Measurements from ENCODE around the gene CENPC.
"Not testable (repeated sequence)": the region's sequence is repeated elsewhere in the genome, so short reads cannot be mapped to it uniquely, and the experiment has no call there.

CENPC gene

DNA sequence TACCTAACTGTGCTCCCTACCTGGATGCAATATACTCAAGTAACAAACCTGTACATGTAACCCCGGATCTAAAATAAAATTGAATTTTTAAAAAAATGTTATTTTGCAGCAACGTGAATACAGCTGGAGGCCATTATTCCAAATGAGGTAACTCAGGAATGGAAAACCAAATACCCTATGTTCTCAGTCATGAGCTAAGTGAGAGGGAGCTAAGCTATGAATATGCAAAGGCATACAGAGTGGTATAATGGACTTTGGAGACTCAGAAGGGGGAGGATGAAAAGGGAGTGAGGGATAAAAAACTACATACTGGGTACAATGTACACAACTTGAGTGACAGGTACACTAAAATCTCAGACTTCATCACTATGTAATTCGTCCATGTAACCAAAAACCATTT lies 78.6 kb downstream of the CENPC start:
- DNase-seq, result no peak

DNA sequence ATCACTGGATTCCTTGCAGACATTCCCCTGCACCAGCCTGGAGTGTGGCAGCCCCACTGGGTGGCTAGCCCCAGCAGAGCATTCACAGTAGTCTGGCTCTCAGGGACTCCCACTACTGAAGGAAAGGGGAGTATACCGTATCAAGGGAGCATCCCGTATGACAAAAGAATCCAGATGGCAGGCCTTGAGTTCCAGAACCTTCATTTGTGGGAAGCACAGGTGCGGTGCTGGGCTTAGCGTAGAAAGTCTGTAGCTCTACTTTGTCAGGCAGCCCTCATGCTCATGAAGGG lies 79.6 kb downstream of the CENPC start:
- no peak for DNase-seq

DNA sequence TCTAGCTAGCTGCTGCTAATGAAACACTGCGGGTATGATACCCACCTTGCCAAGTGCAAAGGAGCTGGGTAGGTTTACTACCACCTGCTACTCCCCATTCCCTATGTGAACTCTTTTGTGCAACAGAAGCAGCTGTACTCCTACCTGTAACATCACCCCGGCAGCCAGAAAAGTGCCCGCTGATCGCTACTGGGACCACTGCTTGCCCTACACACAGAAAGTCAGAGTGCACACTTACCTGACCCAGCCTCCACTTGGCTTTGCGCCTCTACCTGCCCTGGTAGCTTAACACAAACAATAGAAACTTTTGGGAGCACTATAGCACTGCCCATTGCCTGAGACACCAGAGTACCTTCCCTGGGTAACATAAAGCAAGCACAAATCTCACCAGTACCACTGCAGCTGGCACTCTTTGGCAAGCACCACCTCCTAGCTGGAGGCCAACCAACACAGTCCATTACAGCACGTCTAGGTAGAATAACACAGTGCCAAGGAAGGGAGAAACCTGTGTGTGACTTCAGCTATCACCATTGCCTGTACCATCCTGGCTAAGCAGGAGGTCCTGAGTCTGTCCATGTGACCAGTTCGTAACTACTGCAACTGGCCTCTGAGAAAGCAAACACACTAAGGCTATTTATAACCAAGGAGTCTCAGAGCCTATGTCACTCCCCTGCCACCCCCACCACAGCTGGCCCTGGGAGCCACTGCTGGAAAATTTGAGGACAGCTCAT lies 80.1 kb downstream of the CENPC start:
- DNase-seq, result no peak

DNA sequence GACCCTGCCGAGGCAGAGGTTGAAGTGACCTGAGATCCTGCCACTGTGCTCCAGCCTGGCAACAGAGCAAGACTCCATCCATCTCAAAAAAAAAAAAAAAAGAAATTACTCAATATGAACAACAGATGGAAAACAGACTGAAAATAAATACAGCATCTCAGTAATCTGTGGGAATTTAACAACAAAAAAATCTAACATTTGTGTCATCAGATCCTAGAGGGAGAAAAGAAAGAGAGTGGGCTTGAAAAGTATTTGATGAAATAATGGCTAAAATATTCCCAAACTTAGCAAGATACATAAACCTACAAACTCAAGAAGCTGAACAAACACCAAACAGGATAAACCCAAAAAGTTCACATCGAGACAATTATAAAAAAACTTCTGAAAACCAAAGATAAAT lies 84.7 kb downstream of the CENPC start:
- DNase-seq, result no peak

DNA sequence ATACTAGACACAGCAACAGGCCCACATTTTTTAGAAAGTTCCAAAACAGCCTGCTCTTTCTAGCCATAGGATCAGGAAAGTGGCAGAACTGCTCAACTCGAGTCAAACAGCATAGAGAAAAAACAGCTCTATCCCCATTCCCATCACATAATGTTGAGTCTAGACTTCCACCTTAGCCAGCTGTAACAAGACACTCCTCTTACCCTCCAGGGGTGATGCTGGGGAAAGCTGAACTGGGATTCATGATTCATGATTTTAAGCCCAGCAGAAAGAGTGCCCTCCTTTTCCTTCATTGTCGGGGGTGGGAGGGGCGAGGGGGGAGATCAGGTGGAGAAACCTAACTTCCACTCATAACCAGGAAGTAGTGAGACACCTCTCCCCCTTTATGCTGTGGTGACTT lies 86.1 kb downstream of the CENPC start:
- no peak for DNase-seq

DNA sequence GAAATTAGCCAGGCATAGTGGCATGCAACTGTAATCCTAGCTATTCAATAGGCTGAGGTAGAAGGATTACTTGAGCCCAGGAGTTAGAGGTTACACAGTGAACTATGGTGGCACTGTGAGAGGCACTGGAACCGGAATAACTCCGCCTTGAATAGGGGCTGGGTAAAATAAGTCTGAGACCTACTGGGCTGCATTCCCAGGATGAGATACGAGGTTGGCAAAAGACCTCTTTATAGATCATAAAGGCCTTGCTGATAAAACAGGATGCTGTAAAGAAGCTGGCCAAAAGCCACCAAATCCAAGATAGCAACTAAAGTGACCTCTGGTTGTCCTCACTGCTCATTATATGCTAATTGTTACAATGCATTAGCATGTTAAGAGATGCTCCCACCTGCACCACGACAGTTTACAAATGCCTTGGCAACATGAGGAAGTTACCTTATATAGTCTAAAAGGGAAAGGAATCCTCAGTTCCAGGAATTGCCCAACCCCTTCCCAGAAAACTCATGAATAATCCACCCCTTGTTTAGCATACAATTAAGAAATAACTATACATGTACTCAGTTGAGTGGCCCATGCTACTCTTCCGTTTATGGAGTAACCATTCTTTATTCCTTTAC lies 88.6 kb downstream of the CENPC start:
- no peak for DNase-seq

DNA sequence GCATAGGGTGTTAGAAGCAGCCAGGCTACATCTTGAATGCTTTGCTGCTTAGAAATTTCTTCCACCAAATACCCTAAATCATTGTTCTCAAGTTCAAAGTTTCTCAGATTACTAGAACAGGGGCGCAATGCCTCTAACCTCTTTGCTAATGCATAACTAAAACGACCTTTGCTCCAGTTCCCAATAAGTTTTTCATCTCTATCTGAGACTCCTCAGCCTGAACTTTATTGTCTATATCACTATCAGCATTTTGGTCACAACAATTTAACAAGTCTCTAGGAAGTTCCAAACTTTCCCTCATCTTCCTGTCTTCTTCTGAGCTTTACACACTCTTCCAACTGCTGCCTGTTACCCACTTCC lies 92.5 kb downstream of the CENPC start:
- DNase-seq, result not testable (repeated sequence)

DNA sequence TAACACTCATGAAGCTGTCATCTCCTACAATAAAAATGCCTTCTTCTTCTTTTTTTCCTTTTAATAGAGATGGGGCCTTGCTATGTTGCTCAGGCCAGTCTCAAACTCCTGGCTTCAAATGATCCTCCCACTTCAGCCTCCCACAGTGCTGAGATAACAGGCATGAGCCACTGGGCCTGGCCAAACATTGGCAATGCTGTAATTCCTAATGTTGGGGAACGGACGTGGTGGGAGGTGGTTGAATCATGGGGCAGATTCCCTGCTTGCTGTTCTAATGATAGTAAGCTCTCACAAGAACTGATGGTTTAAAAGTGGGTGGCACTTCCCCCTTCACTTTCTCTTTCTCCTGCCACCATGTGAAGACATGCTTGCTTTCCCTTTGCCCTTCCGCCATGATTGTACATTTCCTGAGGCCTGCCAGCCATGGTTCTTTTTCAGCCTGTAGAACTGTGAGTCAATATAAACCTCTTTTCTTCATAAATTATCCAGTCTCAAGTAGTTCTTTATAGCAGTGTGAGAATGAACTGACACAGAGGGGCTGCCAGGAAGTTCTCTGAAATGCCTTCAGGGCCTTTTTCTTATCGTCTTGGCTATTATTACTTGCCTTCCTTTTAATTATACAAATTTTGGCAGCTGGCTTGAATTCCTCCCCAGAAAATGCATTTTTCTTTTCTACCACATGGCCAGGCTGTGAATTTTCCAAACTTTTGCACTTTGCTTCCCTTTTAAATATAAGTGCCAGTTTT lies 93.0 kb downstream of the CENPC start:
- no peak for DNase-seq

DNA sequence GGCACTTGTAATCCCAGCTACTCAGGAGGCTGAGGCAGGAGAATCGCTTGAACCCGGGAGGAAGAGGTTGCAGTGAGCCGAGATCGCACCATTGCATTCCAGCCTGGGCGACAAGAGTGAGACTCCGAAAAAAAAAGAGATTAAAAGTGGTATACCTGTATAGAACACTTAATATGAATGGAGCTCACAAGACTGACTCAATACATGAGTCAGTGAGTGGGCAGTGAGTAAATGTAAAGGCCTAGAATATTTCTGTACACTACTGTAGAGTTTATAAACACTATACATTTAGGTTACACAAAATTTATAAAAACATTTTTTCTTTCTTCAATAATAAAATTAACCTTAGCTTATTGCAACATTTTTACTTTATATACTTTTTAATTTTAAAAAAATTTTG lies 93.8 kb downstream of the CENPC start:
- DNase-seq, result no peak

DNA sequence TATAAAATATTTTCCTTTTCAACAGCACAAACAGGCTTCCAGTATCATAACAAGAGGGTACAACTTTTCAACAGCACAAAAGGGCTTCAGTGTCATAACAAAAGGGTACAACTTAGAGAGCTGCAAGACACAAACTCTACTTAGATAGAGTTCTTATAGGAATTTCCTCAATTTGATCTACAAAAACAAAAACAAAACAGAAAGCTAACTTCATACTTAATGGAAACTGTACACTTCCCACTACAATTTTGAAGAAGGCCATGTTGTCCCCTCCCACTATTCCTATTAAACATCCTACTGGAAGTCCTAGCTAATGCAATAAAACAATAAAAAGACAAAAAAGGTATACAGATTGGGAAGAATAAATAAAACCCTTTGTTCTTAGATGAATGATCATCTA lies 96.7 kb downstream of the CENPC start:
- DNase-seq, result no peak

DNA sequence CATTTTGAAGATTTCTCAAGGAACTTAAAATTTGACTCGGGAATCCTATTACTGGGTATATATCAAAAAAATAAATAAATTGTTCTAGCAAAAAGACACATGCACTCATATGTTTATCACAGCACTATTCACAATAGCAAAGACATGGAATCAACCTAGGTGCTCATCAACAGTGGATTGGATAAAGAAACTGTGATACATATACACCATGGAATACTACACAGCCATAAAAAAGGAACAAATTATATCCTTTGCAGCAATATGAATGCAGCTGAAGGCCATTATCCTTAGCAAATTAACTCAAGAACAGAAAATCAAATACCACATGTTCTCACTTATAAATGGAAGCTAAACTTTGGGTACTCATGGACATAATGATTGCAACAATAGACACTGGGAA lies 97.4 kb downstream of the CENPC start:
- no peak for DNase-seq

DNA sequence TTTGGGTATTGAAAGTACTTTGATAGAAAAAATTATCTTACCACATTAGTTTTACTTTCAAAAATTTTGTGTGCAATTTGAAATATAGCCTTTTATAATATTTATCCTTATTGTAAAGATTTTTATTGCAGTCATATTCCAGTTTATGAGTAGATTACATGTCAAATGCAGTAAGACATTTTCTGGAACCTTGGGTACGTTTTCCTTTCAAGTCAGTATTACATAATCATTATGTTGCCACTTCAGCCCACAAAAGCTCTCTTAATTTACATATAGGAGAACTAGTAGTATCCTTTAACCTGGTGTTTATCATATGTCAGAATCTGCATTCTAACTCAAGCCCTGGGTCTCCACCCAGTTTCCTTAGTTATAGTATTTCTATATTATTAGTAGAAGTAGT lies 98.5 kb downstream of the CENPC start:
- DNase-seq, result no peak

DNA sequence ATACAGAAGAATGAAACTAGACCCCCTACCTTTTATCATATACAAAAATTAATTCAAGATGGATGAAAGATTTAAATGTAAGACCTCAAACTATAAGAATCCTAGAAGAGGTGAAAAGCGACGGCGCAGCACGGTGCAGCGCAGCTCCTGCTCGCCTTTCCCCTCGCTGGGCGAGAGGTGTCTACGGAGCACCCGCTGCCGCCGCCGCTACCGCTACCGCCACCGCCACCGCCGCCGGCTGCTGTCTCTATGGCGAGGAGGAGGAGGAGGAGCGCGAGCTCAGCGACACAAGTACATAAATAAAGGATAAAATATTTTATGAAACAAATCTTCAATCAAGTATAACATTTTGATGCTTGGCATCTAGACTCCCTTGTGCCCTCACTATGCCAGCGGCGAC lies 99.4 kb downstream of the CENPC start:
- not testable (repeated sequence) for DNase-seq

DNA sequence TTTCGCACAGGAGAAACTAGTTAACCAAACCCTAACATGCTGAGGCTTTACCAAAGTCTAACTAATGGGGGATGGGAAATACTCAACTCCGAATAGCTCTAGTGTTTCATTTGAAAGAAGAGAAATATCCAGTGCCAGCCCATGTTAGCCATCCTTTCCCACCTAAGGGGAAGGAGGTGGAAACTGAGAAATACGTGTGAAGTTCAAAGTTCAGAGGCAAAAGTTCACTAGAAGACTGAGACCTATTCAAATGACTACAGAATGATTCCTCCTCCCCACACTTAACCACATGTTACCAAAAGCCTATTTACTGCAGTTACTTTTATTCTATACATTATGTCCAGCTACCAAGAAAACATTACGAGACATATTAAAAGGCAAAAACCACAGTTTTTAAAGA lies 106.3 kb downstream of the CENPC start:
- no peak for DNase-seq

DNA sequence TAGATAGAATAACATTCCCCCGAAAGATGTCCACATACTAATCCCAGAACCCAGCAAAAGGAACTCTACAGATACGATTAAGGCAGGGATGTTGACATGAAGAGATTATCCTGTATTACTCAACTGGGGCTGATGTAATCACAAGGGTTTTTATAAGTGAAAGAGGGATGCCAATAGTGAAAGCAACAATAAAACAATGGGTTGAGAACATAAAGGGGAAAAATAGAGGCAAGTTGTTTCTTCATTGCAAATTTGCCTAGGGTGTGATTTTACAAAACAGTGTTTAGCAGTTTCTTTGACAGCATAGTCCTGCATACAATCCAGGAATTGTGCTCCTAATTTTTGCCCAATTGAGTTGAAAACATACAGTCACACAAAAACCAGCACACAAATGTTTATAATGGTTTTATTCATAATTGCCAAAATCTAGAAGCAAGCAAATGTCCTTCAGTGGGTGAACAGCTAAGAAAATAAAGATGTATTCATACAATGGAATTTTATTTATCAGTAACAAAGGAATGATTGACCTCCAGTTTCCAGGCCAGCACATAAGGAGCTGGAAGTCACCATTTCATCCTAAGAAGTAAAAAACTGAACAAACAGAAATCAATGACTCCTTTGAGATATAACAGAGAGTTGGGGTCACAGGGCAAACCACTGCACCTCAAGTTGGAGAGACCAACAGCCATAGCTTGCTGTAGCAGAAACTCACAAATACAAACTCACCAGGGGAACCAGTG lies 107.2 kb downstream of the CENPC start:
- DNase-seq, result no peak

DNA sequence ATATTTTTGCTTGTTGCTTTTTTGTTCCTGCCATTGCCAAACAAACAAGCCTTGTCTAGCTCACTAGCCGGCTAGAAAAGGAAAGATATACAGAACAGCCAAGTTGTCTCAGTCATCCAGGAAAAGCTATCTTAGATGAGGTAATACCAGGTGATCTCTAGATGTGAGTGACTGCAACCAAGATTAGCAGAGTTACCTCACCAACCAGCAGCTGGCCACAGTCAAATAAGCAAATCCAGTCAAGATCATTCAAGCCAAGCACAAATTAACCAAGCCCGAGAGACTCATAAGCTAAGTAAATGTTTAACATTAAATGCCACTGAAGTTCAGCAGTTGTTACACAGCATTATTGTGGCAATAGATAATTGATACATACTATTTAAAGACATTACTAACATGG lies 108.6 kb downstream of the CENPC start:
- DNase-seq, result no peak

DNA sequence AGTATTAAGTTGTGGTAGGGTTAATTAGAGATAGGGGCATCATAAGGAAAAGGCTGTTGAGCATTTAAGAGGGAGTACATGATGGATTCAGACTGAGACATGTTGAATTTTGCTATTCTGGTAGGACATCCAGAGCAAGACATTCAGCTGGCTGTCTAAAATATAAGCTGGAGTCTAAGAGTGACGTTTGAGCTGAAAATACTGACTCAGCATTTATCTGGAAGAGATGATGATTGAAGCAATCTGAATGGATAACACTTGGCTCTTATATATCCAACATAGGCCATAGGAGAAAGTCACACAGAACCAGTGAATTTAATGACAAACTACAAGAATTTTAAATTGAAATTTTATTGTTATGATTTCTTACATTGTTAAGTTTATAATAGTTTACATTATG lies 114.3 kb downstream of the CENPC start:
- DNase-seq, result no peak

DNA sequence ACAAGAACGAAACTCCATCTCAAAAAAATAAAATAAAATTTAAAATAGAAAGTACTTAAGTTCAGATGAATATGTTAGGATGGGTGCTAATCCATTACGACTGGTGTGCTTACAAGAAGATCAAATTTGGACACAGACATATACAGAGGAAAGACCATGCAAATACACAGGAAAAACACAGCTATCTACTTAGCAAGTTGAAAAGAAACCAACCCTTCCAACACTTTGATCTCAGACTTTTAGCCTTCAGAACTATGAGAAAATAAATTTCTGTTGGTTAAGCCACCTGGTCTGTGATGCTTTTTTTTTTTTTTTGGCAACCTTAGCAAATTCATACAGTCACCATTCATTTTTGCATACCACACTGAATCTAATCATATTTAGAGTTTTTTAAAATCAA lies 116.5 kb downstream of the CENPC start:
- no peak for DNase-seq

Data from activated CD4-positive, alpha-beta T cell treated with anti-CD3 and anti-CD28 coated beads, Interleukin-2, amount 50 U/mL, for 48 hours (primary cell).